Measurements from ENCODE around the gene WDR41. TPM values are rescaled to one million over a fixed set of nuclear protein-coding genes. Genes with fewer than 3 reads are reported as not detected.

The WDR41 gene
- polyA plus RNA-seq, 2 of the 4 experiments (the other 2 are of a cell fraction), result 62.1 to 88.5 TPM

GRCh38 chr5:77463905-77464304 lies 28.2 kb downstream of the WDR41 start:
- Histone ChIP-seq H3K4me2 (no peak overlapping the region), H3K4me1 (peaks cover 6% of the 10 kb centered on the region; the same call in 1 of the 3 replicates), H3K27ac (no peak overlapping the region), H3K4me3 (no peak overlapping the region), H3K9me3 (no peaks in the 10 kb centered on the region)
- WGBS (ENCODE audit: missing lambda C conversion rate), result 94% methylated on average over 1 of the region's 1 CpG
- ATAC-seq (no peak), FAIRE-seq (no peak), DNase-seq (ENCODE audit: low read depth in 1 of 2, low spot score in 1 of 2) (no peak)
- POLR2A ChIA-PET, result no interaction called here
- TF ChIP-seq NPAS2 (CRISPR knock-in tag; IDR thresholded peaks at IDR 0.05; ENCODE audit: borderline replicate concordance) (no peak), RCOR1 (IDR thresholded peaks at IDR 0.05; ENCODE audit: low read depth, low read length) (no peak), CEBPB (IDR thresholded peaks at IDR 0.05) (peak; percentile 78 to 85; a peak in 3 of 4 replicates), NFE2L2 (conservative IDR thresholded peaks at IDR 0.05; ENCODE audit: low read length) (no peak), FOSL2 (IDR thresholded peaks at IDR 0.05) (no peak), FOSL2 (CRISPR knock-in tag; IDR thresholded peaks at IDR 0.05) (no peak), SREBF2 (IDR thresholded peaks at IDR 0.05) (no peak)
- CTCF ChIA-PET, result interaction anchor here (0.7 to 1.6 kb wide), 2 partner anchors 28 to 435 kb away, joined by 4 to 10 read pairs; partner anchors contain the start of gene WDR41

GRCh38 chr5:77461287-77461686 lies 30.8 kb downstream of the WDR41 start:
- DNase-seq (ENCODE audit: low read depth in 1 of 2, low spot score in 1 of 2), result no peak
- POLR2A ChIA-PET, result no interaction called here
- CTCF ChIA-PET, result no interaction called here
- 94% methylated on average over 5 of the region's 5 CpGs for WGBS (ENCODE audit: missing lambda C conversion rate)
- no peak overlapping the region for H3K4me3 ChIP-seq
- no peak for TF ChIP-seq POLR2A (IDR thresholded peaks at IDR 0.05; ENCODE audit: low read length)
- no peak for TF ChIP-seq HOXB13 (CRISPR knock-in tag; IDR thresholded peaks at IDR 0.05; ENCODE audit: low read depth)
- no peak for TF ChIP-seq PBX3 (IDR thresholded peaks at IDR 0.05)
- TF ChIP-seq JUN (IDR thresholded peaks at IDR 0.05), result no peak
- no peak for TF ChIP-seq ZSCAN20 (CRISPR knock-in tag; IDR thresholded peaks at IDR 0.05)
- no peak for TF ChIP-seq MAFK (IDR thresholded peaks at IDR 0.05; ENCODE audit: partially characterized antibody)
- TF ChIP-seq BHLHE40 (IDR thresholded peaks at IDR 0.05; ENCODE audit: low read depth, low read length), result no peak
- no peak for TF ChIP-seq SMC3 (IDR thresholded peaks at IDR 0.05)
- TF ChIP-seq TFCP2L1 (CRISPR knock-in tag; IDR thresholded peaks at IDR 0.05), result no peak
- no peak for TF ChIP-seq MAZ (IDR thresholded peaks at IDR 0.05; ENCODE audit: borderline replicate concordance, low read depth, low read length)
- TF ChIP-seq HES2 (IDR thresholded peaks at IDR 0.05), result no peak
- no peak for TF ChIP-seq E2F6 (IDR thresholded peaks at IDR 0.05; ENCODE audit: borderline replicate concordance, low read depth)
- no peak for TF ChIP-seq POLR2AphosphoS2 (conservative IDR thresholded peaks at IDR 0.05; ENCODE audit: low read length)
- no peak for TF ChIP-seq SREBF2 (IDR thresholded peaks at IDR 0.05)
- no peak for TF ChIP-seq MAX (IDR thresholded peaks at IDR 0.05)
- no peak for TF ChIP-seq EHMT2 (IDR thresholded peaks at IDR 0.05; ENCODE audit: low read depth)
- H3K4me1 ChIP-seq, result peaks cover 6% of the 10 kb centered on the region; the same call in 1 of the 3 replicates
- no peak for FAIRE-seq
- no peak overlapping the region for H3K4me2 ChIP-seq
- ATAC-seq, result no peak
- no peaks in the 10 kb centered on the region for H3K9me3 ChIP-seq
- H3K27ac ChIP-seq, result no peak overlapping the region

- WGBS (ENCODE audit: missing lambda C conversion rate), result 87% methylated on average over 3 of the region's 3 CpGs
- H3K4me2 ChIP-seq, result no peak overlapping the region
- ChIA-PET CTCF (no interaction called here), POLR2A (no interaction called here)
- H3K27ac ChIP-seq, result no peak overlapping the region
- H3K4me1 ChIP-seq, result no peaks in the 10 kb centered on the region
- no peak for TF ChIP-seq CTCF (IDR thresholded peaks at IDR 0.05)
- no peak for TF ChIP-seq PHF8 (IDR thresholded peaks at IDR 0.05; ENCODE audit: borderline replicate concordance, low read depth)
- no peak for TF ChIP-seq FOXS1 (CRISPR knock-in tag; IDR thresholded peaks at IDR 0.05)
- no peak for TF ChIP-seq HOXB5 (CRISPR knock-in tag; IDR thresholded peaks at IDR 0.05)
- TF ChIP-seq POLR2A (IDR thresholded peaks at IDR 0.05; ENCODE audit: low read length), result no peak
- no peak for TF ChIP-seq ATOH8 (CRISPR knock-in tag; IDR thresholded peaks at IDR 0.05; ENCODE audit: low read depth)
- no peak for TF ChIP-seq MAFK (IDR thresholded peaks at IDR 0.05; ENCODE audit: partially characterized antibody)
- FAIRE-seq (no peak), DNase-seq (ENCODE audit: low read depth in 1 of 2, low spot score in 1 of 2) (no peak), ATAC-seq (no peak)
- H3K4me3 ChIP-seq, result no peak overlapping the region
- H3K9me3 ChIP-seq, result no peaks in the 10 kb centered on the region
Observed at GRCh38 chr5:77454123-77454522, 38.0 kb downstream of the WDR41 start.
